AG04450 (cell line): Measurements from ENCODE around the gene MYL7. TPM values are rescaled to one million over a fixed set of nuclear protein-coding genes. Genes with fewer than 3 reads are reported as not detected.

Source experiments
- CTCF ChIA-PET: fragments of 300-600, 350-600 bp; formaldehyde crosslinking; extraction: SDS; loops from one replicate; lab custom pipeline; 2022; ENCODE audit warnings: antibody characterized with exemption, inconsistent platforms; lab: Charles Lee
- POLR2A ChIA-PET: fragments of 350-600 bp; formaldehyde crosslinking; extraction: SDS; loops from one replicate; lab custom pipeline; 2021; ENCODE audit warnings: antibody characterized with exemption, inconsistent platforms; lab: Yijun Ruan, JAX
- DNase-seq: peaks from one replicate; pipeline ENCODE4 v3.0.0-alpha.2; 2011; ENCODE audit warnings: low read depth, low spot score
- H3K27ac ChIP-seq: one replicate; pipeline ENCODE4 v1.5.1; 2012; ENCODE audit warnings: low read depth, low read length, control low read depth
- H3K27me3 ChIP-seq: one replicate; pipeline ENCODE4 v1.6.0; 2012; ENCODE audit warnings: low read length; ENCODE audit not compliant: control insufficient read depth, insufficient read depth
- H3K4me3 ChIP-seq: 2 replicates; pipeline ENCODE4 v1.5.1; 2011; ENCODE audit warnings: mild to moderate bottlenecking, low read depth, low read length, control low read depth
- H3K9me3 ChIP-seq: 2 replicates; pipeline ENCODE4 v1.5.1; 2012; ENCODE audit warnings: low read length; ENCODE audit not compliant: control insufficient read depth, insufficient read depth
- polyA plus RNA-seq: library from polyadenylated mRNA; depleted of rRNA; stranded (reverse); fragments of >200 nt; gene quantifications from 2 replicates; pipeline ENCODE4 v1.2.3, GENCODE V29; 2011
- TF ChIP-seq, protein P1 (sequence below): IDR thresholded peaks from 2 replicates; pipeline ENCODE4 v1.5.1; 2011; ENCODE audit warnings: low read depth, low read length, control low read depth, inconsistent platforms

The MYL7 gene
- polyA plus RNA-seq, 1 experiment, result not detected

- TF ChIP-seq, protein P1, sequence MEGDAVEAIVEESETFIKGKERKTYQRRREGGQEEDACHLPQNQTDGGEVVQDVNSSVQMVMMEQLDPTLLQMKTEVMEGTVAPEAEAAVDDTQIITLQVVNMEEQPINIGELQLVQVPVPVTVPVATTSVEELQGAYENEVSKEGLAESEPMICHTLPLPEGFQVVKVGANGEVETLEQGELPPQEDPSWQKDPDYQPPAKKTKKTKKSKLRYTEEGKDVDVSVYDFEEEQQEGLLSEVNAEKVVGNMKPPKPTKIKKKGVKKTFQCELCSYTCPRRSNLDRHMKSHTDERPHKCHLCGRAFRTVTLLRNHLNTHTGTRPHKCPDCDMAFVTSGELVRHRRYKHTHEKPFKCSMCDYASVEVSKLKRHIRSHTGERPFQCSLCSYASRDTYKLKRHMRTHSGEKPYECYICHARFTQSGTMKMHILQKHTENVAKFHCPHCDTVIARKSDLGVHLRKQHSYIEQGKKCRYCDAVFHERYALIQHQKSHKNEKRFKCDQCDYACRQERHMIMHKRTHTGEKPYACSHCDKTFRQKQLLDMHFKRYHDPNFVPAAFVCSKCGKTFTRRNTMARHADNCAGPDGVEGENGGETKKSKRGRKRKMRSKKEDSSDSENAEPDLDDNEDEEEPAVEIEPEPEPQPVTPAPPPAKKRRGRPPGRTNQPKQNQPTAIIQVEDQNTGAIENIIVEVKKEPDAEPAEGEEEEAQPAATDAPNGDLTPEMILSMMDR, result no peak
- Histone ChIP-seq H3K27me3 (no peaks in the 10 kb centered on the region), H3K9me3 (no peaks in the 10 kb centered on the region), H3K4me3 (no peak overlapping the region), H3K27ac (no peak overlapping the region)
- DNase-seq, result no peak
- ChIA-PET POLR2A (no interaction called here), CTCF (no interaction called here)
Observed at GRCh38 chr7:44153948-44154335, 12.8 kb upstream of the MYL7 start.

DNA sequence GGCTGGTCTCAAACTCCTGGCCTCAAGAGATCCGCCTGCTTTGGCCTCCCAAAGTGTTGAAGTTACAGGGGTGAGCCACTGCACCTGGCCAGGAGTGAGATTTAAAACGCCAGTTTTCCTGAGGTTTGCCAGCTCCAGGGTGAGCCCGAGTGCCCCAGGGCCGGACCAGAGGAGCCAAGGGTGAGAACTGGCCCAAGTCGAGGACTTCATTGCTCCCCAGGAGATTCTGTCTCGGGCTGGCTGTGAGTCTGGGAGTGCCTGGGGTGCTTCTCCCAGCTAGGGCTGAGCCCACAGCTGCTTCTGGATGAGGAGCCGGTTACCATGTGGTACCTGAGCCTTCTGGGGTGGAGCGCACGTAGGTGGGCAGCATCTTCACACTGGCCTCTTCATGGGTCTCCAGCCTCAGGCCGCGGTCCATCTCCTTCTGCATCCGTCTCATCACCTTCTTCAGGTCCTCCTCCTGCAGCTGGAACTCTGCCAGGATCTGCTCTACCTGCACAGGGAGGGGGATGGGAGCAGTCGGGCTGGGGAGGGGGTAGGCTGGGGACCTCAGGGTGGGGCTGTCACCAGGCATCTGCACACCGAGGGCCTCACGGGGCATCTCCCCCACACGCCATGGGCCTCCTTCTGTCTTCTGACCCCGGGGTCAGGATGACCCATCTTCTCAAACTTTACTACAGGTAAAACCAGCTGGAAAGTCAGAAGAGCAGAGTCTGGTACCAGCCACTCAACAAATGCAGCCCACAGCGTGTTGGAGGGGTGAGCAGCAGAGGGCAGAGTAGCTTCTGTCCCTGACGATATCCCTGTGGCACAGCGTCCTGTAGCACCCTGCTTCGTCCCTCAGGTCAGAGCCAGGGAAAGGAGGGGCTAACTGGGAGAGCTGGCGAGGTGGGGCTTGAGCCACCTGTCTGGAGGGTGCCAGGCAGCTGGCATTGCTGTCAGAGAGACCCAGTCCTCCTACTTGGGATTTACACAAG lies 12.1 kb upstream of the MYL7 start:
- POLR2A ChIA-PET, result no interaction called here
- DNase-seq, result no peak
- CTCF ChIA-PET, result interaction anchor here (0.9 kb wide), 1 partner anchor 43 kb away, joined by 3 read pairs; no protein-coding TSS in a partner anchor
- H3K4me3 ChIP-seq, result no peak overlapping the region
- no peak overlapping the region for H3K27ac ChIP-seq
- TF ChIP-seq, protein P1, result no peak
- H3K27me3 ChIP-seq, result no peaks in the 10 kb centered on the region
- H3K9me3 ChIP-seq, result no peaks in the 10 kb centered on the region

- ChIA-PET CTCF (no interaction called here), POLR2A (no interaction called here)
- H3K27me3 ChIP-seq, result peaks cover 6% of the 10 kb centered on the region
- TF ChIP-seq, protein P1, result no peak
- H3K9me3 ChIP-seq, result no peaks in the 10 kb centered on the region; the same call in 1 of the 2 replicates
- DNase-seq, result no peak
- H3K27ac ChIP-seq, result no peak overlapping the region
- no peak overlapping the region for H3K4me3 ChIP-seq
Observed at GRCh38 chr7:44151956-44152355, 10.8 kb upstream of the MYL7 start.

DNA sequence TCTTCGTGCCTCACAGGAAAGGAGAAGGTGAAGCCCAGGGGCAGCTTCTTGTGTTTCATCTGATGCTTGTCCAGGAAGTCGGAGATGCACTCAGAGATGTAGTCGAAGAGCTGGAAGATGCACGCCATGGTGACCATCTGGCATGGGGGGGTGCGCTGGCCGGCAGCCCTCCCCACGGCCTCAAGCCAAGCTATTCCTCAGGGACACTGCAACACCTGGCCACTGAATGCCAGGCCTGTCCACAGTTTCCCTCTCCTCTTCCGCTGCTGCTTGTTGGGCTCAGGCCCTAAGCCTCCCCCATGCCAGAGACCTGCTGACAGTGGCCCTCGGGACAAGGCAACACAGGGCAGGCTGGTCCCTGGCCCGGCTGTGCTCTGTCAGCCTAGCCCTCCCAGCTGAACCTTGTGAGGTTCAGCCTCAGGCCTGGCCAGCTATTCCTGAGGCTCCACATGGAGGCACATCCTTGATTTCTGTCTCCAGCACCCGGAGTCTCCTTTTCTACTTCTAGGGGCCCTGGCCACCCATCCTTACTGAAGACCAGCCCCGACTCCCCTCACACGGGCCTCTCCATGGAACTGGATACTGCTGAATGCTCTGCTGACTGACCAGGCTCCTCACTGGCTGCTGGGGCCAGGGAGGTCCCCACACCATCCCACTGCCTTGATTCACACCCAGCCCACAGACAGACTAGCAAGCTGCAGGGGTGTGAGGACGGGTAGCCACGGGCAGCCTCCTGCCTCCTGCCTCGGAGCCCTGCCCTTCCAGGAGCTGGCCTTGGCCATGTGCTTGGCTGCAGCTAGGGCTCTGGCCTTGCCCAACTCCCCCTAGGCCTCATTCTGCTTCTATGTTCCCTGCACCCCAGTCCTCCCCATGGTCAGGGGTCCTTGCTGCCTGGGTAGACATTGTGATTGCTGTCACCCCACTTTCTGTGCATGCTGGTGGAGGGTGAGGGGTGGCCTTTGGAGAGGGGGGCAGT lies 10.1 kb upstream of the MYL7 start:
- ChIA-PET CTCF (no interaction called here), POLR2A (no interaction called here)
- Histone ChIP-seq H3K27ac (no peak overlapping the region), H3K4me3 (no peak overlapping the region), H3K9me3 (no peaks in the 10 kb centered on the region; the same call in 1 of the 2 replicates), H3K27me3 (peaks cover 9% of the 10 kb centered on the region)
- DNase-seq, result no peak
- TF ChIP-seq, protein P1, result no peak
